Spleen (tissue), 7 donors: ENCODE data around the gene WLS.

ENCODE experiments used
- CTCF ChIP-seq, 11 experiments: fragments of 200-600 bp in 7 of 11; fragments of 450-650 bp in 4 of 11; sonication (generic) in 4 of 11; IDR thresholded peaks in 8 of 11; conservative IDR thresholded peaks in 3 of 11; 1 replicate in 7 of 11; 2 replicates in 4 of 11; pipeline versions ENCODE4 v1.4.0 to v1.8.0; 2016 to 2021; ENCODE audit warnings: antibody characterized with exemption in 11 of 11, inconsistent platforms in 4 of 11, mild to moderate bottlenecking in 1 of 11
- POLR2A ChIP-seq, 3 donors: fragments of 450-650 bp; IDR thresholded peaks; one replicate each; pipeline ENCODE4 v1.5.1; 2017; ENCODE audit warnings: antibody characterized with exemption in 3 of 3, mild to moderate bottlenecking in 1 of 3
- donor health status: DM: no; HTN: no; CAD: no; lungs with moderate emphysema.
- donor health status: DM: no; HTN: no; CAD: no.
- donor health status: DM: no; HTN: no; CAD: no.

GRCh38 chr1:68221980-68222373, 10.3 kb downstream of the WLS start:
- TF ChIP-seq CTCF (IDR thresholded peaks at IDR 0.05 in 8 of 11, conservative IDR thresholded peaks at IDR 0.05 in 3 of 11) (no peak), POLR2A (IDR thresholded peaks at IDR 0.05) (no peak)
